GM23338 (cell line): ENCODE measurements around the gene KLHL25. TPM values are rescaled to one million over a fixed set of nuclear protein-coding genes. Genes with fewer than 3 reads are reported as not detected.

Source experiments
- ATAC-seq: fragments of 200-7000 bp; cut with Tn5 transposase; 3 replicates; pipeline ENCODE4 v1.9.1; 2020
- DNase-seq: peaks from one replicate; pipeline ENCODE4 v3.0.0-alpha.2; 2015; ENCODE audit warnings: low spot score
- H2AFZ ChIP-seq: fragments of 200-600 bp; sonication (generic); 2 replicates; pipeline ENCODE4 v1.8.0; 2016; ENCODE audit warnings: antibody characterized with exemption, mild to moderate bottlenecking, moderate library complexity
- H3F3A ChIP-seq: fragments of 200-600 bp; sonication (generic); replicated peaks from 2 replicates; pipeline ENCODE4 v1.8.0; 2017; ENCODE audit warnings: antibody characterized with exemption, mixed run types, low read depth
- H3K27ac ChIP-seq: fragments of 200-600 bp; sonication (generic); 2 replicates; pipeline ENCODE4 v1.6.1; 2016; ENCODE audit warnings: low read depth
- H3K27me3 ChIP-seq: fragments of 200-600 bp; sonication (generic); 2 replicates; pipeline ENCODE4 v1.8.0; 2016; ENCODE audit warnings: mild to moderate bottlenecking, mixed run types, moderate library complexity; ENCODE audit not compliant: insufficient read depth
- H3K36me3 ChIP-seq: fragments of 200-600 bp; sonication (generic); 2 replicates; pipeline ENCODE4 v1.8.0; 2016; ENCODE audit warnings: mild to moderate bottlenecking; ENCODE audit not compliant: insufficient read depth
- H3K4me1 ChIP-seq: fragments of 200-600 bp; sonication (generic); 2 replicates; pipeline ENCODE4 v1.8.0; 2016; ENCODE audit warnings: mild to moderate bottlenecking, moderate library complexity; ENCODE audit not compliant: insufficient read depth
- H3K4me2 ChIP-seq: fragments of 200-600 bp; sonication (generic); 2 replicates; pipeline ENCODE4 v1.7.1; 2017; ENCODE audit warnings: mixed run types
- H3K4me3 ChIP-seq: fragments of 200-600 bp; sonication (generic); 2 replicates; pipeline ENCODE4 v1.6.1; 2016; ENCODE audit warnings: mixed run types
- H3K79me2 ChIP-seq: fragments of 200-600 bp; sonication (generic); replicated peaks from 2 replicates; pipeline ENCODE4 v1.8.0; 2017; ENCODE audit warnings: mild to moderate bottlenecking; ENCODE audit not compliant: insufficient read depth
- H3K9me2 ChIP-seq: fragments of 200-600 bp; sonication (generic); 2 replicates; pipeline ENCODE4 v1.8.0; 2017; ENCODE audit not compliant: insufficient read depth
- H4K20me1 ChIP-seq: fragments of 200-600 bp; sonication (generic); replicated peaks from 2 replicates; pipeline ENCODE4 v1.8.0; 2017; ENCODE audit warnings: mild to moderate bottlenecking; ENCODE audit not compliant: insufficient read depth
- H3K27ac Mint-ChIP-seq: 2 replicates; pipeline ENCODE4 v1.8.0; 2020; ENCODE audit warnings: inconsistent platforms, mild to moderate bottlenecking, moderate library complexity, mixed read lengths
- H3K27me3 Mint-ChIP-seq: 3 replicates; pipeline ENCODE4 v1.8.0; 2022; ENCODE audit warnings: low read depth, mild to moderate bottlenecking, moderate library complexity, mixed read lengths, inconsistent platforms; ENCODE audit not compliant: insufficient read depth, poor library complexity
- H3K36me3 Mint-ChIP-seq: 3 replicates; pipeline ENCODE4 v1.8.0; 2021; ENCODE audit warnings: low read depth, mild to moderate bottlenecking, inconsistent platforms, moderate library complexity, mixed read lengths
- H3K4me1 Mint-ChIP-seq: 3 replicates; pipeline ENCODE4 v1.8.0; 2020; ENCODE audit warnings: mild to moderate bottlenecking, inconsistent platforms, mixed read lengths
- H3K4me3 Mint-ChIP-seq: 3 replicates; pipeline ENCODE4 v1.8.0; 2021; ENCODE audit warnings: moderate library complexity, mild to moderate bottlenecking, inconsistent platforms, mixed read lengths
- H3K9me3 Mint-ChIP-seq: 3 replicates; pipeline ENCODE4 v1.8.0; 2020; ENCODE audit warnings: moderate library complexity, mild to moderate bottlenecking, inconsistent platforms, mixed read lengths
- CREB1 ChIP-seq: fragments of 250-450 bp; sonication (Bioruptor Pico); IDR thresholded peaks from 2 replicates; pipeline ENCODE4 v1.5.0; 2020; ENCODE audit warnings: low read depth, mild to moderate bottlenecking, moderate library complexity
- CTCF ChIP-seq, 2 experiments: fragments of 200-600 bp in 1 of 2; sonication (generic) in 1 of 2; conservative IDR thresholded peaks; 2 replicates each; pipeline versions ENCODE4 v1.5.1 to v1.6.1; 2016 to 2017; ENCODE audit warnings: antibody characterized with exemption in 2 of 2, low read depth in 2 of 2, mild to moderate bottlenecking in 2 of 2, moderate library complexity in 1 of 2
- REST ChIP-seq: IDR thresholded peaks from one replicate; pipeline ENCODE4 v1.6.1; 2018; ENCODE audit warnings: antibody characterized with exemption; ENCODE audit not compliant: unreplicated experiment
- ZNF331 ChIP-seq: fragments of 250-450 bp; sonication (Bioruptor Pico); IDR thresholded peaks from 2 replicates; pipeline ENCODE4 v1.5.0; 2020; ENCODE audit warnings: low read depth, mild to moderate bottlenecking, moderate library complexity
- ZNF462 ChIP-seq: fragments of 250-450 bp; sonication (Bioruptor Pico); IDR thresholded peaks from 2 replicates; pipeline ENCODE4 v1.5.0; 2020; ENCODE audit warnings: mild to moderate bottlenecking, moderate library complexity
- polyA plus RNA-seq: library from polyadenylated mRNA; unstranded; fragments of >200 nt; fragmentation: Nextera tagmentation; extraction: Ambion mirVana; gene quantifications from 2 replicates; pipeline ENCODE4 v1.2.1, GENCODE V29; 2016
- total RNA-seq: library from RNA; depleted of rRNA; stranded (reverse); fragments of >200 nt; shearing (Covaris generic); gene quantifications from 2 replicates; pipeline ENCODE4 v1.2.3, GENCODE V29; 2014

KLHL25 gene
- total and polyA plus RNA-seq, 2 experiments from 2014 or later, result 5.2 to 28.5 TPM

- no peaks in the 10 kb centered on the region for H3K9me2 ChIP-seq
- ATAC-seq, result no peak
- H3K27ac ChIP-seq, result no peak overlapping the region
- no peak overlapping the region for H3K4me3 ChIP-seq
- Mint-ChIP-seq H3K4me1 (no peaks in the 10 kb centered on the region), H3K9me3 (no peaks in the 10 kb centered on the region), H3K27ac (no peak overlapping the region; the same call in 1 of the 2 replicates), H3K4me3 (no peak overlapping the region), H3K27me3 (no peaks in the 10 kb centered on the region), H3K36me3 (peaks cover 32% of the 10 kb centered on the region)
- H4K20me1 ChIP-seq, result peaks cover 3% of the 10 kb centered on the region; the same call in 1 of the 2 replicates
- H3K36me3 ChIP-seq, result peaks cover 9% of the 10 kb centered on the region; the same call in 1 of the 2 replicates
- no peaks in the 10 kb centered on the region for H3K27me3 ChIP-seq
- TF ChIP-seq CTCF (conservative IDR thresholded peaks at IDR 0.05; ENCODE audit: low read depth in 2 of 2) (no peak), ZNF462 (CRISPR knock-in tag) (no peak), CREB1 (CRISPR knock-in tag) (no peak), REST (no peak), ZNF331 (no peak)
- no peaks in the 10 kb centered on the region for H3K79me2 ChIP-seq
- H3K4me1 ChIP-seq, result no peaks in the 10 kb centered on the region
- H3K4me2 ChIP-seq, result no peak overlapping the region
- H3F3A ChIP-seq, result no peaks in the 10 kb centered on the region
- no peak overlapping the region for H2AFZ ChIP-seq
- no peak for DNase-seq
Observed at GRCh38 chr15:85716261-85716660, 78.5 kb downstream of the KLHL25 start.
